NCI-H524 (cell line): Measurements from ENCODE around the gene PKIG.
A peak's percentile ranks its signal among the peaks of the same experiment; 100 is the strongest.
"Not testable (repeated sequence)": the region's sequence is repeated elsewhere in the genome, so short reads cannot be mapped to it uniquely, and the experiment has no call there.

ENCODE experiments used
- DNase-seq, 2 experiments: peaks; one replicate each; lab custom pipeline; 2025; lab: John Stamatoyannopoulos, UW

PKIG gene

DNA sequence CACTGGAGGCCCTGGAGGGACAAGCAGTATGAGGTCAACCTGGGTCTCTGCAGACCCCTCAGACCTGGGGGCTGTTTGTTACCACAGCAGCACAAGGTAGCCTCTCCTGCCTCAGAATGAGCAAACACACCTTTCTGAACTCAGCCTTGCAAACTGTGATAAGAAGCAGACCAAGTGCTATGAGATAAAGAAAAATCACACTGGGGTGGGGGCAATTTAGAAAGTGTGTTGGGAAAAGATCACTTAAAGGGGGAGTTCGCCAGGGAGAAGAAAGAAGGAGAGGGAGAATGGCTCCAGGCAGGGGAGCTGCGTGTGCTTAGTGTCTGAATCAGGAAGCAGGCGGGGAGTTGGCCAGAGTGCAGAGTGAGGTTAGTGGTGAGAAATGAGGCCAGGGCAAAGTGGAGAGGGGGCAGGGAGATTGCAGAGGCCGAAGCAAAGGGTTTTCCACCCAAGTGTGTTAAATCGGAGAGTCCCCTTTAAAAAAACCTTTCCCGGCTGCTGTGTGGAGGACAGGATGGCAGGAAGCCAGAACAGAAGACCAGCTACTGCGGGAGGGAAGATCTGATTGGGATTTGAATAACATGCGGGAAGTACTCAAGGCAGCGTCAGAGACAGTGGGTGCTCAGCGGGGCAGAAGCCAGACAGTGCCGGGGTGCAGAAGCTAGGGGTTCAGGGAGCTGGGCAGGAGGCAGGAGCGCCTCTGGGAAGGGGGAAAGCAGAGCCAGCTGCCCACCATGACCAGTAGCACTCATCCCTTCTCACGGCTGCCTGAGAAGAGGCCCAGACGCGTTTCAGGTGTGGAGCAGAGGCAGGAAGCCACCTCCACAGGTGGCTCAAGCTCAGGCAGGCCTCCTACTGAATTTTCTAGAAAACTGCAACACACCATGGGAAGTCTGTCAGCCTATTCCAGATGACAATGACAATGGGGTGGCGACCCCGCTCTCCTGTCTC, 60.1 kb downstream of the PKIG start:
- peak in 1 of 2 experiments; percentile 41 for DNase-seq

DNA sequence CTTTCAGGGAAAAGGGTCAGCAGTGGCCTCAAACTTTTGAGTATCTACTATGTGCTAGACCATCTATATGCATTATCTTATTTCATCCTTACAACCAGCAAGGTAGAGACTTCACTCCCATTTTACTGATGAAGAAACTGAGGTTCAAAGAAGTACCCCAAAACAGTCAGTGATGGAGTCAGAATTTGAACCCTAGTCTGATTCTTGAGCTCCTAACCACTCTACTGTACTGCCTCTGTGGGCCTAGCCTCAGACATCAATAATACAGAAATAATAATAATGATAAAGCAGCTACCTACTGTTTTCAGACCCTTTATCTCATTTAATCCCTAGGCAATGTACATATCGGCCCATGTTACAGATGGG, 60.8 kb downstream of the PKIG start:
- no peak for DNase-seq

DNA sequence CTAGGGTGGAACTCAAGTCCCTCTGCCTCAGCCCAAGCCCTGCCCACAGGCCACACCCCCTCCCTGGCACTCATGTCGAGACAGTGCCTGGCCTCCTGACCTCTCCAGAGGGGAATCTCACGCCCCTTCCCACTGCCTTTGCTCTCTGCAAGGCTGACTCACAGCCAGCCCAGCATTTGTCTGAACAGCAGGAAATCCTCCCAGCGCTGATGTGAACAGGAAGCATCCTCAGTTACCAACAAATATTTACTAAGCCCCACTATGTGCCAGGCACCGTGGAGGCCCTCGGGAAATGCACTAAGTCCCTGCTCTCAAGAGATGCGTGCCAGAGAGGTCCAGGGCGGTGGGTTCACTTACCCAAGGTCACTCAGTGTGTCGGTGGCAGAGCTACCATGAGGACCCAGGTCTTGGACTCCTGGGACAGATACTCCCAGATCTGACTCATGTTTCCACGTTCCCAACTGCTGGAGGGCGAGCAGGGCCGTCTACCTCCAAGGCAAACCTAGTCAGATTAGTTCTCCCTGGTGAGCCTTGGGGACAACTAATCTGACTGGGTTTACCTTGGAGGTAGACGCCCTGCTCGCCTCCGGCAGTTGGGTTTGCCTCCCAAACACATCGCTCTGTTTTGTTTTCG, 61.3 kb downstream of the PKIG start:
- no peak for DNase-seq

DNA sequence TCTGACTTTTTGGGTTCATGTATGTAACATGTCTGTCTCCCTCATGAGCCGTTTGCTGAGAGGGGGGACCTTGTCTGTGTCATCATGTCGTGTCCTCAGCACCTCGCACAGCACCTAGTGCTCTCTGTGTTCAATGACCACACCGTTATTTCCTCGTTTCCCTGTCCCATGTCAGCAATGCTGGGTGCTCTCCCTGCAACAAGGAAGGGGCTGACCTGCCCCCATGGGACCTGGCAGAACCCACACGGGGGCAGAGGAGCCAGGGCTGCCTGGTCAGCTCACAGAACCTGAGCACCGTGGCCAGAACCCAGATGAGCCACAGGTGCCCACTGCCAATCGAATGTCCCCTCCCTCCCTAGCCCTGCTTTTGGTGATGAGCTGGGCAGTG, 61.8 kb downstream of the PKIG start:
- no peak for DNase-seq

DNA sequence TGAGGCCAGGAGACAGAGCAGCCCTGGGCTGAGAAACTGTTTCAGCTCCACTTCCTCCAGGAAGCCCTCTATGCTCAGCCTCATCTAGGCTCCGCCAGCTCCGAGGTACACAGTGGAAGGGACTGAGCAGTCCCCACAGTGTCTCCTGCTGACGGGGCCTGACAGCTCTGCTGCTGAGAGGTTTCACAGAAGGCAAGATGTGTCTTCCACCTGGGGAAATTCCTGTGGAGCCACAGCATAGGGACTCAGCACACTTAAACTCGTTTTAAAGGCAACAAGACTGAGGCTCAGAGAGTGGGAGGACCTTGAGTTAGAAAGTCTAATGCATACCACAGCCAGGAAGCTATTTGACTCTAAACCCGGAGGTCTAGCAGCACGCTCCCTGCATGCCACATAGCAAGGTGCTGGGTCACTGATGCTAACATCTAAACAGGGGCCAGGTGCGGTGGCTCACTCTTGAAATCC, 62.3 kb downstream of the PKIG start:
- no peak for DNase-seq

DNA sequence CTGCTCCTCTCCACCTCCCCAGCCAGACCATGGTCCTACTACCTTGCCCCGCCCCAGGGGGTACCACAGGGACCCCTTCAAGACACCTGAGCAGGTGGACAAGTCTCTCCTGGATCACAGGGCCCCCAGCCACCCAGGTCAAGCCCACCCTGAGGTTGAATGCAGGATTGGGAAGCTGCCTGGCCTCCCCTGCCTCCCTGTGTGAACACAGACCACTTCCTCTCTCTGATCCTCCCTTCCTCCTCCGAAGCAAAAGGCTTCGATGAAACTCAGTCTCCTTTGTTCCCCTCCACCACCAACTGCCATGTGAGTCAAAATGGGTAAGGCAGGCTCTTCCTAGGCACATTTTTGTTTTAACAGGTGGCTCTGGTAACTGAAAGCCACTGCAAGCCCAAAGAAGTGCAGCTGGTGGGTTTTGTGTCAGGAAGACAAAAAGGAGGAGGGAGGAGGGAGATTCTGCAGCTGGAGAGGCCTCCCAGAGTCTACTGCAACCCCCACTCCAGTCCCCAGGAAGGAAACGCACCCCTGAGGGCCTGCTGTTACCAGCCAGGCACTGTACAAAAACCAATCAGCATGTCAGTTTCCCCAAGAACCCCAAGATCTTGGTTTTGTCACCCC, 63.8 kb downstream of the PKIG start:
- DNase-seq, result no peak

DNA sequence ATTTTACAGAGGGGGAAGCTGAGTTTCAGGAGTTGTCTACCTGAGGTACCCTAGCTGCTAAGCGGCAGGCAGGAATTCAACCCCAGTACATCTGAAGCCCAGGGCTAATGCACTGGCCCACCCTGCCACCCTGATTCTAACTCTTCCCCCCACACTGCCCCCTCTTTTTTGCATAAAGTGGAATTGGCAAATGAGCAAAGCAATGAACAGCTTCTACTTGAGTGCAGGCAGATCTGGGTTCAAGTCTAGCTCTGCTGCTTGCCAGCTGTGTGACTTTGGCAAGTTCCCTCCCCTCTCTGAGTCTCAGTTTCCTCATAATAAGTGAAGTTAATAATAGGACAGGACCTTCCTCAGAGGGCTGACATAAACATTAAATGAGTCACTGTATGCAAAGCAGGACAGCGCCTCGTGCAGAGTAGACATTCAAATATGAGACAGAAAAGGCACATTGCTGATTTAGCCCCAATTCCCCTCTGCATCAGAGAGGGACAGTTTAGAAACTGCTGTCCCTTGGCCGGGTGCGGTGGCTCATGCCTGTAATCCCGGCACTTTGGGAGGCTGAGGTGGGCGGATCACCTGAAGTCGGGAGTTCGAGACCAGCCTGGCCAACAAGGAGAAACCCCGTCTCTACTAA, 64.4 kb downstream of the PKIG start:
- no peak for DNase-seq

DNA sequence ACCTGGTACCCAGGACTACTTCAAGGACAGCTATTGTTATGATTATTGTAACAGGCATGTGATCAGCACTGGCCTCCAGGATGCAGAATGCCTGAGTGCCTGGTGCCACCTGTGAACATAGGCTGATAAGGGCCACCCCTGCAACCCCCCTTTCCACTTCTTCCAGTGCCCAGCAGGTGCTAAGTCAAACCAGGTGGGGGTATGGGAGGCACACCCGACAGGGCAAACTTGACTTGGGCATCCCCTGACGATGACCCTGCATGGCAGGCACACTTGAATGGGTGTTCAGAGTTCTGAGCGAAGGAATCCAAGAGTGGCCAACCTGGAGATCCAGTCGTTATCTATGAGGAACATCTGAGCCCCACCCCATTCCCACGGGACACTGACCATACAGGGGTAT, 65.7 kb downstream of the PKIG start:
- no peak for DNase-seq

DNA sequence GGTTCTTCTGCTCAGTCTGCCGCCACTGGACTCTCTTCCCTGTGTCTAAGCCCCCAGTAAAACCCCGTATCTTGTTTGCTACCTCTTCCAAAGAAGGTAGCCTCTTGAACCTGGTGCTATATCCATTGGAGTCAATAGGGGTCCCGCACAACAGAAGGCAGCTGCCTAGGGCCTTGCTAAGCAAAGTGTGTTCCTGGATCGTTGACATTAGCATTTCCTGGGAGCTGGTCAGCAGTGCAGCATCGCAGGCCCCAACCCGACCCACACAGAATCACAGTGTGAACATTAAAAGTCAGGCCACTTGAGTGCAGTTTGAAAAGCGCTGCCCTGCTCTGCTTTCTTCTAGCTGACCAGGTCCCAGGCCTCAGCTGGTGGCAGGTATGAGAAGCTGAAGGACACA, 66.2 kb downstream of the PKIG start:
- no peak for DNase-seq

DNA sequence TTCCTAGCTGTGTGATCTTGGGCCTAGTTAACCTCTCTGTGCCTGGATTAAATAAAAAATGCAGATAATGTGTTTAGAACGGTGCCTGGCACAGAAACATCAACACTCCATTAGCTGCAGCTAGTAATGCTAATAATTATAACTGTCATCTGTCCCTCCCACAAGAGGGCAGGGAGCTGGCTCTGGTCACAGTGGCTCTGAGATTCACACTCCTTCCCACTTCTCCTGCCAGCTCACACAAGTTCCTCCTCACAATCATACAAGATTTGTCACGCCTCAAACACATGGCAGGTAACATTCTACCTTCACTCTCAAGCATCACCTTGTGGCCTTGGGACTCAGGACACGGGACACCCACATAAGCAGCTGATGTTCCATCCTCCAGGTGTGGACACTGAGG, 66.7 kb downstream of the PKIG start:
- no peak for DNase-seq

DNA sequence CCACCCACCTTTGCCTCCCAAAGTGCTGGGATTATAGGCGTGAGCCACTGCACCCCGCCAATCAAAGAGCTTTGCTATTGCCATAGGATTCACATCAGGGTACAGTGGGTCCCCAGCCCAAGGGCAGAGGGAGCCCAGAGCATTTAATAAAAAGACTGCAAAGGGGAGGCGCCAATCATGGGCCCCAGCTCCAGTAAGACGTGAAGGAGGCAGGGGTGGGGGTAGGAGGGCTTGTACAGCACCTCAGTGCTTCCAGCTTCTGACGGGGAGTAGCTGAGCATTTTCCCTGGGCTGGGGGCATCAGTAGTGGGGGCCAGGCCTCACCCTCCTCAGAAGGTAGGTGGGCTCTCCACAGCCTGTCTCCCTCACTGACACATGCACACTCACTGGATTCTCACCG, 67.6 kb downstream of the PKIG start:
- no peak for DNase-seq

DNA sequence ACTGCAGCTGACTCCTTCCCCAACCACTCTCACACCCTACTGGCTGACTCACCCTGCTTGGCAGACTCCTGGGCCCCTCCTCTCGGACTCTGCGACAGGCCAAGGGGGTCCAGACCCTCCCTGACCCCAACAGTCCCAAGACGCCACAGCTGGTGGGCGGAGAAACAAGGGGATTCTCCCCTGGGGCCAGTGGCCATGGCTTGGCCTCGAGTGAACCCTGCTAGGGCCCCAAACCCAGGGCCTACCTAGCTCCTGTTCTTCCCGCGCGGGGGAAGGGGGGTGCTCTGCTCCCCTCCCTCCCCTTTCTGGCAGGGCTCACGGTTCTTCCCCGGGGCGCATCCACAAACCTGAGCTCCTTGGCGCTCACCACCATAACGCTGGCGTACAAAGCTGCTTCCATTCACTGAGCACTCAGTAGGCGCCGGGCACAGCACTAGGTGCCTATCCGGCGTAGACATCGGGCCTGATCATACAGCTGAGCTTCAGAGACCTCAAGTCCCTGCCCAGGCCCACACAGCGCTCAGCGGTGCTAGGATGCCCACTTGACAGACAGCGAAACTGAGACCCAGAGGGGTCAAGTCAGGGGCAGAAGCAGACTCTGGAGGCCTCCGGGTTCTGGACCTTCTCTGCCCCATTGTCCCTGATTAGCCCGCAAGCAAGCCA, 68.5 kb downstream of the PKIG start:
- no peak for DNase-seq

DNA sequence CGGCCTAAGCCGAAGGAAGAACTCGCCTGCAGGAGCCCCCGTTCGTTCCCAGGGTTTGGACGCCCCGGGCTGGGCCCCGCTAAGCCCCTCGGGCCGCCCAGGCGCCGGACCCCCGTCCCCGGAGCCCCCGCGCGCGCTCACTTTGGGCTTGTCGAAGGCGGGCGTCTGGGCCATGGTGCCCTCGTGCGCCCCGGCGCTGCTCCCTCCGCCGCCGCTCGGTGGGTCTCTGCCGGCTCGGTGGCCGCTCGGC, 69.0 kb downstream of the PKIG start:
- DNase-seq, result peak in 1 of 2 experiments; percentile 19

DNA sequence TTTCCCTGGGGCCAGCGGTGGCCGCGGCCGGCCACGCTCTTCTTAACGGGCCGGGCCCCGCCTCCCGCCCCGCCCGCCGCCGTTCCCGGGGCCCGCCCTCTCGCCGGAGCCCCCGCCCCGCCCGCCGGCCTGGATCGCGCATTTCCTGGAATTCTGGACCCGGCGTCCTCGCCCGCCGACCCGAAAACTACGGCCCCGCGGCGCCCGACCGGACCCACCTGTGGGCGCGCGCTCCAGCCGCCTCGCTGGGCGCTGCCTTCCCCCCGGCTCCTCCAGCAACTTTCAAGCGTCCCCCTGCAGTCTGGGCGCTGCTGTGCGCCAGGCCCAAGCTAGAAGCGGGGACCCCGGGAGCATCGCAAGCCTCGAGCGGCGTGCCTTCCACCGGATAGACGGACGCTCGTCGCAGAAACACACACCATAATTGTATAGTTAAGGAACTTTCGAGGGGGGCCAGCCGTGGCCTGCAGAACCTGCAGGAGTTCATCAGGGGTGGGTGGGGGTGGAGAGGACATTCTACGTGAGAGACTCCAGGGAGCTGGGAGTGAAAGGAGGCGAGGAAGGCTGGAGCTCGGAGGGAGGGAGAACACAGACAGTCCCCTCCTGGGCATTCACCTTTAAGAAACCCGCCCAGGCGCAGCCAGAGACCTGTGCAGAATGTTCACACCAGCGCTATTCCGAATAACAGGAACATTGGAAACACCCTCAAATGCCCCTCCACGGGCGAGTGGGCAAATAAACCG, 69.5 kb downstream of the PKIG start, which contains the start of gene ADA:
ADA (minus strand) TSS at position 16 of the 740 bp plus-strand sequence. CDS start 92 bp downstream, outside the sequence.
- peak in 1 of 2 experiments; percentile 33 for DNase-seq

DNA sequence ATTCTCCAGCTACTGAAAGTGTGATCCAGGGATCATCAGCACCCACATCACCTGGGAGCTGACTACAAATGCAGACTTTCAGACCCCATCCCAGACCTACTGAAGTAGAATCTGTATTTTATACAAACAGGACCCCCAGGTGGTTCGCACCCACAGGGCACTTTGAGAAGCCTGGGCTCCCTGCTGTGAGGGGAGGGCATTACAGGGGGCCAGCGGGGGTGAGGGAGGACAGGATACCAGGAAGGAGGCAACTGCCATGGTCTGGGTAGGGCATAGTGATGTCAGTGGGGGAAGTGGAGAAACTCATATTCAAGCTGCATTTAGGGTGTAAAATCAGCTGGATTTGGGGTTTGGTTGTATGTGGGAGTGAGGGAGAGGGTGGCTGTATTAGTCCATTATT, 71.2 kb downstream of the PKIG start:
- DNase-seq, result no peak

DNA sequence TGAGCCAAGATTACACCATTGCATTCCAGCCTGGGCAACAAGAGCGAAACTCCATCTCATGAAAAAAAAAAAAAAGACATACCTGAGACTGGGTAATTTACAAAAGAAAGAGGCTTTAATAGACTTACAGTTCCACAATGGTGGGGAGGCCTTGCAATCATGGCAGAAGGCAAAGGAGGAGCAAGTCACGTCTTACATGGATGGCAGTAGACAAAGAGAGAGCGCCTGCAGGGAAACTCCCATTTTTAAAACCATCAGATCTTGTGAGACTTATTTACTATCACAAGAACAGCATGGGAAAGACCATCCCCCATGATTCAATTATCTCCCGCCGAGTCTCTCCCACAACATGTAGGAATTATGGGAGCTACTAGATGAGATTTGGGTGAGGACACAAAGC, 71.8 kb downstream of the PKIG start:
- not testable (repeated sequence) for DNase-seq

DNA sequence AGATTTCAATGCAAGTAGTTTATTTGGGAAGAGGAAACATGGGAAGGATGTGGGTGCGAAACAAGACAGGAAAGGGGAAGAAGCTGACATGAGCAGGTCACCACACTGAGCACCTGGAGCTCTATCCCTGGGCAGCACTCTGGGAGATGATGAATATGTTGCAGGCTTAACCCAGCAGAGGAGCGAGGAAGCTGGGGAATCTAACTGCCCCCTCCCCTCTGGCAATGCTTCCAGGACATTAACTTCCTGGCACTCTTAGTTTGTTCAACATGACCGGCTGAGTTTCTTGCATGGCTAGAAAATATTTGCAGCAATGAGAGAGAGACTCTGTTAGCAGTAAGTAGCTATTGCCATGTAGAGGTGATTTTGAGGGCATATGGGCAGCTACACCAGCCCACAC, 74.1 kb downstream of the PKIG start:
- no peak for DNase-seq

DNA sequence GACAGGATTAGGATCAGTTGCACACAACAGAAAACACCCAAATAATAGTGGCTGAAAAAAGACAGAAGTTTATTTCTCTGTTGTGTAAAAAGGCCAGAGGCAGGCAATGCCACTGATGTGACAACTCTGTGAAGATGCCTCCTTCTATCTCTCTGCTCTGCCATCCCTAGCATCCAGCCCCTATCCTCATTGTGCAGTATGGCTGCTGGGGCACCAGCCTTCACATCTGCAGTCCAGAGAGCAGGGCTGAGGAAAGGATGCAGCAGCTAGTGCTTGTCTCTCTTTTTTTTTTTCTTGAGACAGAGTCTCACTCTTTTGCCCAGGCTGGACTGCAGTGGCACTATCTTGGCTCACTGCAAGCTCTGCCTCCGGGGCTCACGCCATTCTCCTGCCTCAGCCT, 75.5 kb downstream of the PKIG start:
- no peak for DNase-seq

DNA sequence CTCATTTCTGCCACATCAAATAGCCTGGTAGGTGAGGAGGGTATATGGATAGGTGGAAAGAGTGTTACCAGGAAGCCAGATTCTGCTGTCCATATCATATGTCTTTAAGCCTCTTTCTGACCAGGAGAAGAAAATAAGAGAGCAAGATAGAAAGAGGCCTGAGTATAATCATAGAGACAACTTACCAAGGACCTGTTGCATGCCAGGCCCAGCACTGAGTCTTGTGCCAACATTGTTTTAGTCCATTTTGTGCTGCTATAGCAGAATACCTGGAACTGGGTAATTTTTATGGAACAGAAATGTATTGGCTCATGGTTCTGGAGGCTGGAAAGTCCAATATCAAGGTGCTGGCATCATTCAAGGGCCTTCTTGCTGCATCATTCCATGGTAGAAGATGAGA, 76.4 kb downstream of the PKIG start:
- no peak for DNase-seq

DNA sequence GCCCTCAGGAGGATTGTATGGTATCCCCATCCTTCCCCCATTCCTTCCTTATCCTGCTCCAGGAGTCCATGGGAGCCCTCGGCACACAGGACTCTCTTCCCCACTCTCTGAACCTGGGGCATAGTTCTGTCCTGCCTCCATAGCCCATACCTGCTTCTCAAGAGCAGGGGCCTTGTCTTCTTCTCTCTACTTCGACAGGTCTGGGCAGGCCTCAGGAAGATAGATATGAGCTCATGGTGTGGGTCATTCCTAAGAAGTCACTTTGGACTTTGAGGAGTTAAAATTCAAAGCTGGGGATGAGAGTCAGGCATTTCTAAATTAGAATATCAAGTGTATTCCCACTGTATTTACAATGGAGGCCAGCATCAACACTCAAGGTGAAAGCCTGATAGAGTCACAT, 77.6 kb downstream of the PKIG start:
- DNase-seq, result no peak

DNA sequence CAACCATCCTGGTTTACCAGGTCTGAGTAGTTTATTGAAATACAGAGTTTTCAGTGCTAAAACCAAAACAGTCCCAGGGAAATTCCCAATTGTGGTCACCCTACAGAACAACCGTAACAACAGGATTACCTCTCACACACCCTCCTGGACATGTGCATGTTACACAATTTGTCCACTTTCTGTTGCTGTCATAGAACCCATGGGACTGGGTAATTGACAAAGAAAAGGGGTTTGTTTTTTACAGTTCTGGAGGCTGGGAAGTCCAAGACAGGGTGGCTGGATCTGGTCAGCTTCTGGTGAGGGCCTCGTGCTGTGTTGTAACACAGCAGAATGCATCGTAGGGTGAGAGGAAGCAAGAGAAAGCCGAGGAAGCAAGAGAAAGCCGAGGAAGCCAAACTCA, 78.2 kb downstream of the PKIG start:
- DNase-seq, result no peak
